PFSK-1 (cell line): Measurements from ENCODE around the gene IPO11.

Experiments used
- FOXP2 ChIP-seq: optimal IDR thresholded peaks from 2 replicates; pipeline ENCODE3; 2011; ENCODE audit warnings: borderline replicate concordance, control low read depth, inconsistent platforms; ENCODE audit not compliant: insufficient read depth; ENCODE audit errors: extremely low read length, extremely low read depth
- POLR2AphosphoS5 ChIP-seq: IDR thresholded peaks from 2 replicates; pipeline ENCODE4 v1.6.1; 2012; ENCODE audit warnings: low read depth, mild to moderate bottlenecking, control low read depth, low read length, moderate library complexity
- REST ChIP-seq, 2 experiments: IDR thresholded peaks; 2 replicates each; pipeline versions ENCODE4 v1.6.1 to v1.8.0; 2011 to 2012; ENCODE audit warnings: low read depth in 2 of 2, low read length in 2 of 2, control low read depth in 1 of 2, inconsistent platforms in 1 of 2, mild to moderate bottlenecking in 1 of 2, moderate library complexity in 1 of 2; ENCODE audit not compliant: insufficient read depth in 1 of 2
- SIN3A ChIP-seq: IDR thresholded peaks from 2 replicates; pipeline ENCODE4 v1.6.1; 2012; ENCODE audit warnings: mild to moderate bottlenecking, low read length, moderate library complexity, borderline replicate concordance; ENCODE audit not compliant: insufficient read depth
- TAF1 ChIP-seq: IDR thresholded peaks from 2 replicates; pipeline ENCODE4 v1.6.1; 2012; ENCODE audit warnings: low read length, control low read depth, borderline replicate concordance; ENCODE audit not compliant: insufficient read depth

Gene IPO11

GRCh38 chr5:62575066-62575465, 162.5 kb downstream of the IPO11 start:
- TF ChIP-seq SIN3A (no peak), TAF1 (no peak), POLR2AphosphoS5 (no peak), FOXP2 (no peak), REST (IDR thresholded peaks at IDR 0.05; ENCODE audit: insufficient read depth in 1 of 2, low read depth in 2 of 2, low read length in 2 of 2) (no peak)

GRCh38 chr5:62575489-62575888, 162.9 kb downstream of the IPO11 start:
- TF ChIP-seq REST (IDR thresholded peaks at IDR 0.05; ENCODE audit: insufficient read depth in 1 of 2, low read depth in 2 of 2, low read length in 2 of 2) (no peak), TAF1 (no peak), FOXP2 (no peak), POLR2AphosphoS5 (no peak), SIN3A (no peak)

GRCh38 chr5:62576570-62577170, 164.1 kb downstream of the IPO11 start:
- no peak for TF ChIP-seq TAF1
- no peak for TF ChIP-seq POLR2AphosphoS5
- TF ChIP-seq REST (IDR thresholded peaks at IDR 0.05; ENCODE audit: insufficient read depth in 1 of 2, low read depth in 2 of 2, low read length in 2 of 2): no peak
- TF ChIP-seq SIN3A: no peak
- no peak for TF ChIP-seq FOXP2

GRCh38 chr5:62577488-62577887, 164.9 kb downstream of the IPO11 start:
- no peak for TF ChIP-seq FOXP2
- TF ChIP-seq REST (IDR thresholded peaks at IDR 0.05; ENCODE audit: insufficient read depth in 1 of 2, low read depth in 2 of 2, low read length in 2 of 2): no peak
- TF ChIP-seq TAF1: no peak
- no peak for TF ChIP-seq POLR2AphosphoS5
- no peak for TF ChIP-seq SIN3A
